GM23338 (cell line): Measurements from ENCODE around the gene PMIS2. TPM values are rescaled to one million over a fixed set of nuclear protein-coding genes. Genes with fewer than 3 reads are reported as not detected.

Experiments used
- ATAC-seq: fragments of 200-7000 bp; cut with Tn5 transposase; 3 replicates; pipeline ENCODE4 v1.9.1; 2020
- DNase-seq: peaks from one replicate; pipeline ENCODE4 v3.0.0-alpha.2; 2015; ENCODE audit warnings: low spot score
- H2AFZ ChIP-seq: fragments of 200-600 bp; sonication (generic); 2 replicates; pipeline ENCODE4 v1.8.0; 2016; ENCODE audit warnings: antibody characterized with exemption, mild to moderate bottlenecking, moderate library complexity
- H3F3A ChIP-seq: fragments of 200-600 bp; sonication (generic); replicated peaks from 2 replicates; pipeline ENCODE4 v1.8.0; 2017; ENCODE audit warnings: antibody characterized with exemption, mixed run types, low read depth
- H3K27ac ChIP-seq: fragments of 200-600 bp; sonication (generic); 2 replicates; pipeline ENCODE4 v1.6.1; 2016; ENCODE audit warnings: low read depth
- H3K27me3 ChIP-seq: fragments of 200-600 bp; sonication (generic); 2 replicates; pipeline ENCODE4 v1.8.0; 2016; ENCODE audit warnings: mild to moderate bottlenecking, mixed run types, moderate library complexity; ENCODE audit not compliant: insufficient read depth
- H3K36me3 ChIP-seq: fragments of 200-600 bp; sonication (generic); 2 replicates; pipeline ENCODE4 v1.8.0; 2016; ENCODE audit warnings: mild to moderate bottlenecking; ENCODE audit not compliant: insufficient read depth
- H3K4me1 ChIP-seq: fragments of 200-600 bp; sonication (generic); 2 replicates; pipeline ENCODE4 v1.8.0; 2016; ENCODE audit warnings: mild to moderate bottlenecking, moderate library complexity; ENCODE audit not compliant: insufficient read depth
- H3K4me2 ChIP-seq: fragments of 200-600 bp; sonication (generic); 2 replicates; pipeline ENCODE4 v1.7.1; 2017; ENCODE audit warnings: mixed run types
- H3K4me3 ChIP-seq: fragments of 200-600 bp; sonication (generic); 2 replicates; pipeline ENCODE4 v1.6.1; 2016; ENCODE audit warnings: mixed run types
- H3K79me2 ChIP-seq: fragments of 200-600 bp; sonication (generic); replicated peaks from 2 replicates; pipeline ENCODE4 v1.8.0; 2017; ENCODE audit warnings: mild to moderate bottlenecking; ENCODE audit not compliant: insufficient read depth
- H3K9me2 ChIP-seq: fragments of 200-600 bp; sonication (generic); 2 replicates; pipeline ENCODE4 v1.8.0; 2017; ENCODE audit not compliant: insufficient read depth
- H4K20me1 ChIP-seq: fragments of 200-600 bp; sonication (generic); replicated peaks from 2 replicates; pipeline ENCODE4 v1.8.0; 2017; ENCODE audit warnings: mild to moderate bottlenecking; ENCODE audit not compliant: insufficient read depth
- H3K27ac Mint-ChIP-seq: 2 replicates; pipeline ENCODE4 v1.8.0; 2020; ENCODE audit warnings: inconsistent platforms, mild to moderate bottlenecking, moderate library complexity, mixed read lengths
- H3K27me3 Mint-ChIP-seq: 3 replicates; pipeline ENCODE4 v1.8.0; 2022; ENCODE audit warnings: low read depth, mild to moderate bottlenecking, moderate library complexity, mixed read lengths, inconsistent platforms; ENCODE audit not compliant: insufficient read depth, poor library complexity
- H3K36me3 Mint-ChIP-seq: 3 replicates; pipeline ENCODE4 v1.8.0; 2021; ENCODE audit warnings: low read depth, mild to moderate bottlenecking, inconsistent platforms, moderate library complexity, mixed read lengths
- H3K4me1 Mint-ChIP-seq: 3 replicates; pipeline ENCODE4 v1.8.0; 2020; ENCODE audit warnings: mild to moderate bottlenecking, inconsistent platforms, mixed read lengths
- H3K4me3 Mint-ChIP-seq: 3 replicates; pipeline ENCODE4 v1.8.0; 2021; ENCODE audit warnings: moderate library complexity, mild to moderate bottlenecking, inconsistent platforms, mixed read lengths
- H3K9me3 Mint-ChIP-seq: 3 replicates; pipeline ENCODE4 v1.8.0; 2020; ENCODE audit warnings: moderate library complexity, mild to moderate bottlenecking, inconsistent platforms, mixed read lengths
- CREB1 ChIP-seq: fragments of 250-450 bp; sonication (Bioruptor Pico); IDR thresholded peaks from 2 replicates; pipeline ENCODE4 v1.5.0; 2020; ENCODE audit warnings: low read depth, mild to moderate bottlenecking, moderate library complexity
- CTCF ChIP-seq, 2 experiments: fragments of 200-600 bp in 1 of 2; sonication (generic) in 1 of 2; conservative IDR thresholded peaks; 2 replicates each; pipeline versions ENCODE4 v1.5.1 to v1.6.1; 2016 to 2017; ENCODE audit warnings: antibody characterized with exemption in 2 of 2, low read depth in 2 of 2, mild to moderate bottlenecking in 2 of 2, moderate library complexity in 1 of 2
- ETS1 ChIP-seq: IDR thresholded peaks from 2 replicates; pipeline ENCODE4 v1.6.1; 2016; ENCODE audit warnings: antibody characterized with exemption
- EZH2 ChIP-seq: fragments of 200-600 bp; sonication (generic); IDR thresholded peaks from one replicate; pipeline ENCODE4 v1.8.0; 2017; ENCODE audit warnings: antibody characterized with exemption, mild to moderate bottlenecking, low read depth; ENCODE audit not compliant: unreplicated experiment
- EZH2phosphoT487 ChIP-seq: fragments of 200-600 bp; sonication (generic); IDR thresholded peaks from one replicate; pipeline ENCODE4 v1.8.1; 2018; ENCODE audit warnings: antibody characterized with exemption; ENCODE audit not compliant: unreplicated experiment
- JUNB ChIP-seq: IDR thresholded peaks from one replicate; pipeline ENCODE4 v1.6.1; 2016; ENCODE audit warnings: antibody characterized with exemption; ENCODE audit not compliant: unreplicated experiment
- STAT1 ChIP-seq: IDR thresholded peaks from one replicate; pipeline ENCODE4 v1.6.1; 2016; ENCODE audit warnings: antibody characterized with exemption; ENCODE audit not compliant: unreplicated experiment
- ZNF114 ChIP-seq: fragments of 250-450 bp; sonication (Bioruptor Pico); IDR thresholded peaks from 2 replicates; pipeline ENCODE4 v1.5.0; 2020; ENCODE audit warnings: mild to moderate bottlenecking, moderate library complexity
- ZNF331 ChIP-seq: fragments of 250-450 bp; sonication (Bioruptor Pico); IDR thresholded peaks from 2 replicates; pipeline ENCODE4 v1.5.0; 2020; ENCODE audit warnings: low read depth, mild to moderate bottlenecking, moderate library complexity
- polyA plus RNA-seq: library from polyadenylated mRNA; unstranded; fragments of >200 nt; fragmentation: Nextera tagmentation; extraction: Ambion mirVana; gene quantifications from 2 replicates; pipeline ENCODE4 v1.2.1, GENCODE V29; 2016
- total RNA-seq: library from RNA; depleted of rRNA; stranded (reverse); fragments of >200 nt; shearing (Covaris generic); gene quantifications from 2 replicates; pipeline ENCODE4 v1.2.3, GENCODE V29; 2014

The PMIS2 gene
- total and polyA plus RNA-seq, 2 experiments from 2014 or later = not detected

- peaks cover 23% of the 10 kb centered on the region for H3K79me2 ChIP-seq
- H3K4me3 Mint-ChIP-seq = peak overlapping the region; percentile 21; the same call in 1 of the 3 replicates
- H3K27ac Mint-ChIP-seq = no peak overlapping the region
- TF ChIP-seq CTCF (conservative IDR thresholded peaks at IDR 0.05; ENCODE audit: low read depth in 2 of 2) (peak; percentile 85 to 88), ZNF331 (CRISPR knock-in tag) (no peak)
- no peaks in the 10 kb centered on the region; the same call in 2 of the 3 replicates for H3K9me3 Mint-ChIP-seq
- peaks cover 11% of the 10 kb centered on the region; the same call in 1 of the 2 replicates for H3K4me1 ChIP-seq
- H3K27ac ChIP-seq = peak overlapping the region; percentile 63; the same call in 1 of the 2 replicates
- no peaks in the 10 kb centered on the region for H3K27me3 ChIP-seq
- H3K36me3 ChIP-seq = no peaks in the 10 kb centered on the region
- no peaks in the 10 kb centered on the region for H3K9me2 ChIP-seq
- no peak overlapping the region for H3K4me3 ChIP-seq
- H3K4me1 Mint-ChIP-seq = peaks cover 27% of the 10 kb centered on the region
- peaks cover 15% of the 10 kb centered on the region for H3K27me3 Mint-ChIP-seq
- H3K36me3 Mint-ChIP-seq = peaks cover 32% of the 10 kb centered on the region
- H2AFZ ChIP-seq = no peak overlapping the region
- no peak overlapping the region for H3K4me2 ChIP-seq
- DNase-seq = peak; percentile 98
- peak; percentile 60 for ATAC-seq
- H3F3A ChIP-seq = peaks cover 11% of the 10 kb centered on the region; the same call in 1 of the 2 replicates
- H4K20me1 ChIP-seq = peaks cover 9% of the 10 kb centered on the region
Observed at GRCh38 chr19:35549174-35549788, 36.7 kb upstream of the PMIS2 start.

GRCh38 chr19:35549879-35550523 lies 36.0 kb upstream of the PMIS2 start:
- H3K4me3 Mint-ChIP-seq = no peak overlapping the region
- Histone ChIP-seq H3K79me2 (peaks cover 16% of the 10 kb centered on the region), H3K36me3 (no peaks in the 10 kb centered on the region)
- TF ChIP-seq ETS1 (no peak), EZH2 (no peak), CREB1 (CRISPR knock-in tag) (no peak), ZNF331 (CRISPR knock-in tag) (no peak), JUNB (no peak), EZH2phosphoT487 (no peak), STAT1 (no peak), ZNF114 (CRISPR knock-in tag) (no peak), CTCF (conservative IDR thresholded peaks at IDR 0.05; ENCODE audit: low read depth in 2 of 2) (no peak)

More at GRCh38 chr19:35549879-35550523, 36.0 kb upstream of the PMIS2 start:
- Histone ChIP-seq H3K4me3 (no peak overlapping the region), H2AFZ (no peak overlapping the region), H3K27me3 (no peaks in the 10 kb centered on the region), H3K4me2 (no peak overlapping the region), H4K20me1 (peaks cover 9% of the 10 kb centered on the region), H3K9me2 (no peaks in the 10 kb centered on the region), H3K4me1 (0 out of 2 replicates have a peak, but pooled peaks cover 7% of the 10 kb centered on the region), H3K27ac (no peak overlapping the region), H3F3A (peaks cover 8% of the 10 kb centered on the region; the same call in 1 of the 2 replicates)
- no peak for DNase-seq
- Mint-ChIP-seq H3K4me1 (peaks cover 24% of the 10 kb centered on the region), H3K9me3 (no peaks in the 10 kb centered on the region; the same call in 2 of the 3 replicates), H3K27me3 (peaks cover 15% of the 10 kb centered on the region), H3K36me3 (peaks cover 26% of the 10 kb centered on the region), H3K27ac (no peak overlapping the region)
- ATAC-seq = no peak
